Keratinocyte (primary cell): ENCODE measurements around the gene LPCAT1. TPM values are rescaled to one million over a fixed set of nuclear protein-coding genes. Genes with fewer than 3 reads are reported as not detected.

Experiments used
- DNase-seq: peaks from one replicate; pipeline ENCODE4 v3.0.0-alpha.2; 2011; ENCODE audit warnings: low read depth, missing footprints, low spot score
- FAIRE-seq: peaks from 2 replicates; lab custom pipeline; 2011; peaks lifted over from hg19 to GRCh38; lab: Jason Lieb, UNC
- H2AFZ ChIP-seq: 2 replicates; pipeline ENCODE4 v1.6.0; 2012; ENCODE audit warnings: low read length, control low read depth, inconsistent platforms; ENCODE audit not compliant: control insufficient read depth
- H3K27ac ChIP-seq: 2 replicates; pipeline ENCODE4 v1.5.1; 2011; ENCODE audit warnings: low read length; ENCODE audit not compliant: control insufficient read depth, insufficient read depth
- H3K27me3 ChIP-seq: 3 replicates; pipeline ENCODE4 v1.6.0; 2011; ENCODE audit warnings: low read length; ENCODE audit not compliant: control insufficient read depth, insufficient read depth; ENCODE audit errors: extremely low read depth
- H3K36me3 ChIP-seq, 2 experiments: 2 replicates in 1 of 2; 3 replicates in 1 of 2; pipeline ENCODE4 v1.5.1; 2011; ENCODE audit warnings: low read length in 2 of 2, mild to moderate bottlenecking in 1 of 2; ENCODE audit not compliant: control insufficient read depth in 2 of 2, insufficient read depth in 2 of 2; ENCODE audit errors: extremely low read depth in 1 of 2
- H3K4me1 ChIP-seq: 3 replicates; pipeline ENCODE4 v1.5.1; 2011; ENCODE audit warnings: low read length; ENCODE audit not compliant: control insufficient read depth, insufficient read depth; ENCODE audit errors: extremely low read depth
- H3K4me2 ChIP-seq: 3 replicates; pipeline ENCODE4 v1.6.0; 2011; ENCODE audit warnings: low read depth, low read length; ENCODE audit not compliant: control insufficient read depth, insufficient read depth; ENCODE audit errors: extremely low read depth
- H3K4me3 ChIP-seq, 3 experiments: fragments of 200-600 bp in 1 of 3; sonication (generic) in 1 of 3; 2 replicates in 2 of 3; 3 replicates in 1 of 3; pipeline ENCODE4 v1.5.1; 2011 to 2016; ENCODE audit warnings: low read length in 3 of 3, mild to moderate bottlenecking in 3 of 3, control low read depth in 2 of 3, inconsistent platforms in 1 of 3, low read depth in 1 of 3, mixed read lengths in 1 of 3, mixed run types in 1 of 3, moderate library complexity in 1 of 3; ENCODE audit not compliant: control insufficient read depth in 2 of 3, insufficient read depth in 2 of 3; ENCODE audit errors: extremely low read depth in 1 of 3
- H3K79me2 ChIP-seq: 2 replicates; pipeline ENCODE4 v1.6.0; 2012; ENCODE audit warnings: low read length; ENCODE audit not compliant: control insufficient read depth, insufficient read depth
- H3K9ac ChIP-seq: 3 replicates; pipeline ENCODE4 v1.6.0; 2011; ENCODE audit warnings: low read length; ENCODE audit not compliant: control insufficient read depth, insufficient read depth; ENCODE audit errors: extremely low read depth
- H3K9me1 ChIP-seq: 3 replicates; pipeline ENCODE4 v1.6.0; 2011; ENCODE audit warnings: low read length; ENCODE audit not compliant: control insufficient read depth, insufficient read depth; ENCODE audit errors: extremely low read depth
- H3K9me3 ChIP-seq: 2 replicates; pipeline ENCODE4 v1.5.1; 2012; ENCODE audit warnings: low read depth, low read length; ENCODE audit not compliant: control insufficient read depth
- H4K20me1 ChIP-seq: 3 replicates; pipeline ENCODE4 v1.6.0; 2011; ENCODE audit warnings: low read length; ENCODE audit not compliant: control insufficient read depth, insufficient read depth; ENCODE audit errors: extremely low read depth
- CTCF ChIP-seq, 3 experiments: IDR thresholded peaks in 1 of 3; conservative IDR thresholded peaks in 1 of 3; optimal IDR thresholded peaks in 1 of 3; 2 replicates in 2 of 3; 3 replicates in 1 of 3; pipeline versions ENCODE3 to v1.5.1; 2011; ENCODE audit warnings: low read length in 3 of 3, mild to moderate bottlenecking in 3 of 3, moderate library complexity in 2 of 3, control low read depth in 1 of 3, inconsistent platforms in 1 of 3; ENCODE audit not compliant: insufficient read depth in 2 of 3; ENCODE audit errors: extremely low read depth in 1 of 3
- EZH2 ChIP-seq: IDR thresholded peaks from one replicate; pipeline ENCODE4 v1.6.1; 2012; ENCODE audit warnings: inconsistent platforms, mild to moderate bottlenecking, low read length, moderate library complexity
- dilution Hi-C: fragments of 300-500 bp; cut with MboI; formaldehyde crosslinking; loops from one replicate; pipeline ENCODE4 v1.7.0; 2020; ENCODE audit warnings: low sequenced_read_pairs; ENCODE audit not compliant: extremely low pct_ligation_motif_present
- polyA plus RNA-seq, 5 experiments: library from polyadenylated mRNA; depleted of rRNA in 3 of 5; stranded (reverse) in 3 of 5; stranded (forward) in 1 of 5; unstranded in 1 of 5; fragments of >200 nt; gene quantifications; 1 replicate in 1 of 5; 2 replicates in 3 of 5; 3 replicates in 1 of 5; pipeline versions ENCODE4 v1.2.1 to v1.2.3, GENCODE V29; 2011 to 2012; ENCODE audit warnings: missing spikeins in 2 of 5, low read depth in 1 of 5, low replicate concordance in 1 of 5

Gene LPCAT1
- polyA plus RNA-seq, 1 donor (not counting 4 experiments of a cell fraction or from before 2014, with no cell fraction given), result 32.9 TPM

DNA sequence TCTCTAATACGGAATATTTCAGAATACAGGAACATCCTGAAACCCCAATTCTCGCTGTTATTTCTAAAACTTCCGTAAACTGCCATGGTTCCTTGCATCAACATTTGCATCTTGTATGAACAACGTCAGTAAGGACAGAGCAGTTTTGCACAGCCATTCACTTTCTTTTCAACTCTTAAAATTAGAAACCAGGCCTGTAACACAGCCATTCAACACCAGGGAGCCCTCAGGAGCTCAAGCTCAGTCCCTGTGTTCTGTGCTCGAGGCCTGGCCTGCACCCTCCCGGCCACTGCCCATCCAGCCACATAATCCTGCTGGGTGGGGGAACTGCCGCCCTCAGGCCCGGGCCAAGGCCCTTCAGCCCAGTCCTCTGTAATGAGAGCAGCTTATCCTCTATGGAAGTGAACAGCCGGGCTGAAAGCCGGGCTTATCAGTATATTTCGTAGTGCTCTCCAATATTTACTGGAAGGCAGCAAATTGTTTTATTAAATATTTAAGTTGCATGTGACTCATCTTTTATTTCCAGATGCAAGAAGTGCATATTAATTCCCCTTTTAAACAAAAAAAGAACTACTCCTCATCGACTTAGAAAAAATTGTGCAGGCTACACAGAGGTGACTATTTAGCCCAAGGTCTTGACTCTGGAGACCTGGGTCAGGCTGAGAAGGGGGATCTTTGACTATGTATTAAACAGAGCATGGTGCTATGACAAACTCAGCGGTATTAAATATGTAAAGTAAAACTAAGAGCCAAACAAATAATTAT, 45.3 kb downstream of the LPCAT1 start:
- no peak for DNase-seq
- dilution Hi-C loops, result no loop called here
- no peaks in the 10 kb centered on the region for H4K20me1 ChIP-seq
- H3K27ac ChIP-seq, result no peak overlapping the region
- no peaks in the 10 kb centered on the region for H3K27me3 ChIP-seq
- no peak overlapping the region for H2AFZ ChIP-seq
- H3K4me2 ChIP-seq, result no peak overlapping the region
- no peaks in the 10 kb centered on the region for H3K9me1 ChIP-seq
- H3K36me3 ChIP-seq, result peaks cover 7 to 34% of the 10 kb centered on the region in 2 experiments
- TF ChIP-seq EZH2 (no peak), CTCF (optimal IDR thresholded peaks at IDR 0.05 in 1 of 3, IDR thresholded peaks at IDR 0.05 in 1 of 3, conservative IDR thresholded peaks at IDR 0.05 in 1 of 3; ENCODE audit: extremely low read depth in 1 of 3, insufficient read depth in 2 of 3, low read length in 3 of 3) (no peak)
- H3K9ac ChIP-seq, result no peak overlapping the region
- H3K79me2 ChIP-seq, result no peaks in the 10 kb centered on the region
- H3K4me1 ChIP-seq, result no peaks in the 10 kb centered on the region
- H3K9me3 ChIP-seq, result no peaks in the 10 kb centered on the region
- FAIRE-seq, result no peak
- H3K4me3 ChIP-seq, result no peak overlapping the region

DNA sequence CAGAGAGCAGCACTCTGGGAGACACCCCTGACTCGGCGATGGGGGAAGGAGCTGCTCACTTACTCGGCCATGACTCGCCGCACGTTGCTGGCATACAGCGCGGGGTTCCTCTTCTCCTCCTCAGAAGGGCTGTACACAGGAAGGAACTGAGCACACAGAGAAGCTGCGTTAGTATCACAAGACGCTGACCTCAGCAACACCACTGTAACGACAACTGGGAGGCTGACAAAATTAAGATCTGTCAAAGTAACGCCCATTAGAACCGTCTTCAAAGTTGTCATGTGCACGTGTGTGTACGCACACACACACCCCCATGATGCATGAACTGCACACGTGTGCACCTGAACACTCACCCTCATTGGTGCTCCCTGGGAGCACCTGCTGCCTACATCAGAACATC, 46.4 kb downstream of the LPCAT1 start:
- dilution Hi-C loops, result no loop called here
- no peaks in the 10 kb centered on the region for H3K27me3 ChIP-seq
- no peaks in the 10 kb centered on the region for H4K20me1 ChIP-seq
- H3K79me2 ChIP-seq, result no peaks in the 10 kb centered on the region
- H2AFZ ChIP-seq, result no peak overlapping the region
- H3K4me2 ChIP-seq, result no peak overlapping the region
- peaks cover 5 to 36% of the 10 kb centered on the region in 2 experiments for H3K36me3 ChIP-seq
- no peak overlapping the region for H3K4me3 ChIP-seq
- no peak for DNase-seq
- TF ChIP-seq EZH2 (no peak), CTCF (optimal IDR thresholded peaks at IDR 0.05 in 1 of 3, IDR thresholded peaks at IDR 0.05 in 1 of 3, conservative IDR thresholded peaks at IDR 0.05 in 1 of 3; ENCODE audit: extremely low read depth in 1 of 3, insufficient read depth in 2 of 3, low read length in 3 of 3) (no peak)
- no peak for FAIRE-seq
- no peak overlapping the region for H3K9ac ChIP-seq
- H3K9me1 ChIP-seq, result no peaks in the 10 kb centered on the region
- H3K27ac ChIP-seq, result no peak overlapping the region
- H3K4me1 ChIP-seq, result no peaks in the 10 kb centered on the region
- H3K9me3 ChIP-seq, result no peaks in the 10 kb centered on the region
